GM08714 (cell line): ENCODE measurements around the gene RMND1.
"Not testable (repeated sequence)": the region's sequence is repeated elsewhere in the genome, so short reads cannot be mapped to it uniquely, and the experiment has no call there.

Experiments
- H3K4me3 ChIP-seq: fragments of 200-500 bp; sonication (Bioruptor generic); 2 replicates; pipeline ENCODE4 v1.5.1; 2014; ENCODE audit warnings: mild to moderate bottlenecking, low read length, inconsistent platforms
- ZNF274 ChIP-seq: IDR thresholded peaks from 2 replicates; pipeline ENCODE4 v1.6.1; 2012; ENCODE audit warnings: mild to moderate bottlenecking, low read depth, low read length

Gene RMND1

DNA sequence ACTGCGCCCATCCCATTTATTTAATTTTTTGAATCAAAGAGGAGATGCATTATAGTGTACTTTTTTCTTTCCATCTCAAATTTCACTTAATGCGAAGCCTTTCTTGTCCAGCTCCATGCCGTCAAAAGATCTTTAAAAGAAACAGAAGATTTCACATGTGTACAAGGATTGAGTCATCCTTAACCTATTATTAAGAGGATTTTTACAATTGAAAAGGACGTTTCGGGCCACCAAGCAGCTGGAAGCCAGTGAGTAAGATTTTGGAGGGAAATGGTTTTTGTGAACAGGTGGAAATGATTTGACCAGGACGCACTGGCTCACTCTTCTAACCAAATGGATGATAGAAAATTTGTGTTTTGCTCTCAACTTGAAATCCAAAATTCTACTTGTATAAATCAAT lies 26.7 kb upstream of the RMND1 start:
- H3K4me3 ChIP-seq = no peak overlapping the region

DNA sequence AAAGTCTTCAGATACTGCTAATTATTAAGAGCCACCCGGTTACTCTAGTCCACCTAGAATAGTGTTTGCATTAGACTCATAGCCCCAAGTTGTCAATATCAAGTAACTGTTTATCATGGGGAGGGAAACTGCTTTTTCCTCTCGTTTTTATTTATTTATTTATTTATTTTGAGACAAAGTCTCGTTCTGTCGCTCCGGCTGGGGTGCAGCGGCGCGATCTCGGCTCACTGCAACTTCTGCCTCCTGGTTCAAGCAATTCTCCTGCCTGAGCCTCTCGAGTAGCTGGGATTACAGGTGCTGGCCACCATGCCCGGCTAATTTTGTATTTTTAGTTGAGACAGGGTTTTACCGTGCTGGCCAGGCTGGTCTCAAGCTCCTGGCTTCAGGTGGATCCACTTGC lies 25.8 kb upstream of the RMND1 start:
- TF ChIP-seq ZNF274 = no peak
- H3K4me3 ChIP-seq = no peak overlapping the region

More for the DNA sequence above, 26.7 kb upstream of the RMND1 start:
- no peak for TF ChIP-seq ZNF274

DNA sequence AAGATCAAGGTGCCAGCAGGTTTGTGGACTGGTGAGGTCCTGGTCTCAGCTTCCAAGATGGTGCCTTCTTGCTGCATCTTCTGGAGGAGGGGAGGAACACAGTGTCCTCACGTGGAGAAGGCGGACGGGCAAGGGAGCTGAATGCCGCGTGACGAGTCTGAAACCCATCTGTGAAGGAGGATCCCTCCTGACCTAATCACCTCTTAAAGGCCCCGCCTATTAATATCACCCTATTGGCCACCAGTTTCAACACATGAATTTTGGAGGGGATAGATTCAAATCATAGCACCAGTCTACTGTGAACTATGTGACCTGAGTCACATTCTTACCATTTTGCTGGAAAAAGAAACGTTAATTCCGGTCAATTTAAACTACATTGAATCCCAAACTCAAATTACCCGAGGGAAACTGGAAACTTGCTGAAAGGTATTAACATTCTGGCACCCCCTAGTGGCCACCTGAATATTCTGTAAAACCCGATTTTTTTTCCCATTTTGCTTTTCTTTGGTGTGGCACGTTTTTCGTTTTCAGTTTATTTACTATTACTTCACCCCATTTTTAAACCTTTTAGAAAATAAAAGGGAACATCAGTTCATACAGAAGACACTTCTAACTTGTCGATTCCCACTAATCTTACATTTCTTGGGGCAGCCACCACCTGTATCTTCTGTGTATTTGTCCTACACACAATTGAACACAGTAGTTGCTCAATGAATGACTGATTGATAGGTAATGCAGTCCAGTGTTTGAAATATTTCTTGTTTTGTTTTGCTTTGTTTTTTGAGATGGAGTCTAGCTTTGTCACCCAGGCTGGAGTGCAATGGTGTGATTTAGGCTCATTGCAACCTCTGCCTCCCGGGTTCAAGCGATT lies 24.0 kb upstream of the RMND1 start:
- no peak overlapping the region for H3K4me3 ChIP-seq
- TF ChIP-seq ZNF274 = no peak

DNA sequence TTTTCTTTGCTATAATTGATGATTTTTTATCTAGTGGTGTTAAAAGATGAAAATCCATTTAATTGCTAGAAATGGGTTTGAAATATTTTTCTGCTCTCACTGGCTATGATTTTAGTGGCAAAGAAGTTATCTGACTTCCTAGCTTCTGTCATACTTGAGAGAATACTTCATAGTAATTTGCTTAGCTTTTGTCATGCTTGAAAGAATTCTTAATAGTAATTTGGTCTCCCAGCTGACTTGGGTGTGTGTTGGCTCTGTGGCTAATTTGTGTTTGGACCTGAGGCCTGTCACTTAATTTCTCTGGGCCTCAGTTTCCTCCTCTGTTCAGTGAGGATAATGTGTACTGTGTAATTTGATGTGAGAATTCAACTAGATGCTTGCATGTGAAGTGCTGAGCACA lies 12.8 kb upstream of the RMND1 start:
- no peak for TF ChIP-seq ZNF274
- no peak overlapping the region for H3K4me3 ChIP-seq

DNA sequence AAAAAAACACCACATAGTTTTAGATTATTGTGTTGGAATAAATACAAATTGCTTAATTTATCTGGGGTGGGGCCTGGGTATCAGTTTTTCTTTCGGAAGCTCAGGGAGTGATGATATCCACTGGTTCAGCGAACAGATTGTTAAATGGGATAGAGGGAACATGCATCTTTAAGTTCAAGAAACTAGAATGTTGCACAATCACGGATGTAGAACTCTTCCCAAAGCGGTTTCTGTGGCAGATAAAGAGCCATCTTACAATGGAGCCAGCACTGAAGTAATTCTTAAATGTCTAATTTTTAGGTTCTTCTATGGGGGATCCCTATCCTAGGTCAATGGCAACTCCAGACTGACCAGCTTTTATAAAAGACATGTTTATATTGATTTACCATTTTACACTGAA lies 9.7 kb upstream of the RMND1 start:
- H3K4me3 ChIP-seq = no peak overlapping the region
- no peak for TF ChIP-seq ZNF274

DNA sequence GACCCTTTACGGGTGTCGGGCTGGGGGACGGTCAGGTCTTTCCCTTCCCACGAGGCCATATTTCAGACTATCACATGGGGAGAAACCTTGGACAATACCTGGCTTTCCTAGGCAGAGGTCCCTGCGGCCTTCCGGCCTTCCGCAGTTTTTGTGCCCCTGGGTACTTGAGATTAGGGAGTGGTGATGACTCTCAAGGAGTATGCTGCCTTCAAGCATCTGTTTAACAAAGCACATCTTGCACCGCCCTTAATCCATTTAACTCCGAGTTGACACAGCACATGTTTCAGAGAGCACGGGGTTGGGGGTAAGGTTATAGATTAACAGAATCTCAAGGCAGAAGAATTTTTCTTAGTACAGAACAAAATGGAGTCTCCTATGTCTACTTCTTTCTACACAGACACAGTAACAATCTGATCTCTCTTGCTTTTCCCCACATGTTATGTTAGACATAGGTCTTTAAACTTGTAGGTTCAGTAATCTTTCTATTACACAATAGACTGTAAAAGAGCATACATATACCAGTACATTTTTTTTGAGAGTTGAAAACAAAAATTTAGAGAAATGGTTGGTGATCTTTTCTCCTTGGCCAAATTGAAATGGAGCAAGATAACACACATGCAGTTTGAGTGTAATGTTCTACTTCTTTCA lies 3.9 kb upstream of the RMND1 start:
- H3K4me3 ChIP-seq = not testable (repeated sequence)

DNA sequence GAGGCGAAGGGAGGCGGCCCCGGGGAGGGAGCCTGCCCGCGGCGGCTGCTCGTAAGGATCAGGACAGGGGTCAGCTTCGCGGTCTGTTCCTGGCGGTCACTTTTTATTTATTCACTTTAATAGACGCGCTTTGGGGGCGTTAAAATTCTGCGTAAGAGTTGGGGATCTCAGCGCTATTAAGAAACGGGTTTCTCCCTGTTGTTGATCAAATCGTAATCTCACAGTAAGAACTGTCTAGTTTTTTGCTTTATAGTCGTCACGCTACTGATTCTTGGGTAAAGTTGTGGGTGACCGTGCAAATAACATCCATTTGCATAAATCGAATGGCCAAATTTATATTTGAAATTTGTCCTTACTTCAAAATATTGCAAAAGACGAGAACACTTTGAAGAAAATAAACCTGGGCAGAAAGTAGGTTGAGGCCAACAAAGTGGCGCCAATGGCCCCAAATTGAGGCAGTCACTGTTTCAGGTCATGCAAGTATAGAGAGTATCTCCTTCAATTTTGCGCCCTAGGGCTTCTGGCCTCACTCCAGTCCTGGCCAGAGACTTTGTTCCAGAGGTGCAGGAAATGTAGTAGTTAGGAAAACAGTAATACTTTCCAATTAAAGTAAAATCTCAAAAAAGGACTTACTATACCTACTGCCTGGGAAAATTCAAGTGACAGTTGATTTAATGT lies 963 bp upstream of the RMND1 start:
- no peak for TF ChIP-seq ZNF274
- peak overlapping the region; percentile 98 for H3K4me3 ChIP-seq

DNA sequence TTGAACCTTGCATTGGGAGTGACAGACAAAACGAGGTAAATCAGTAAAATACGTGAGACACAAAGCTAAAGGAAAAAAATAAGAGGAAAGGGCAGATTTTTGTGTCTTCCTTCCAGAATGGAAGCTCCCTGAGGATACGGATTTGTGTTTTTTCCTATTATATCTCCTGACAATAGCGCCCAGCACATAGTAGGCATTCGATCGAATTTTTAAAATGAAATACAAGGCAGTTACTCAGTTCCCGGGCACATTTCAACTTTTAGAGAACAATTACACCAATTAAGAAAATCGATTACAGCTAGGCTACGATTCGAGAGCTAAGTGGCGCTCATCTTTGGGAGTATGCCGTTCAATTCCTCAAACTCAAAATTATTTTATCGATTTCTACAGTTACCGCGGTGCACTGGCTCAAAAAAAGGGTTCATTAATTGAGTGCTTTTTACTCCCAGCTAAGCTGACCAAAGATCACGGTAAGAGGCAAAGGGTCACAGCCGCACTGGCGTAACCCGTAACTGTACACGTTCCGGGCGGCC lies 443 bp downstream of the RMND1 start:
- no peak for TF ChIP-seq ZNF274
- H3K4me3 ChIP-seq = peak overlapping the region; percentile 92

DNA sequence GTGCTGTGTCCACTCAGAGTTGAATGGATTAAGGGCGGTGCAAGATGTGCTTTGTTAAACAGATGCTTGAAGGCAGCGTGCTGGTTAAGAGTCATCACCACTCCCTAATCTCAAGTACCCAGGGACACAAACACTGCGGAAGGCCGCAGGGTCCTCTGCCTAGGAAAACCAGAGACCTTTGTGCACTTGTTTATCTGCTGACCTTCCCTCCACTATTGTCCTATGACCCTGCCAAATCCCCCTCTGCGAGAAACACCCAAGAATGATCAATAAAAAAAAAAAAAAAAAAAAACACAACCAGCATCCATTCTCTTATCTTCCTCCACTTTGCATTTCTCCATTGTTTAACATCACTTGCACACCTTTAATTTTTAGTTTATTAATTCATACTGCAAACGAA lies 998 bp downstream of the RMND1 start:
- peak overlapping the region; percentile 92 for H3K4me3 ChIP-seq

DNA sequence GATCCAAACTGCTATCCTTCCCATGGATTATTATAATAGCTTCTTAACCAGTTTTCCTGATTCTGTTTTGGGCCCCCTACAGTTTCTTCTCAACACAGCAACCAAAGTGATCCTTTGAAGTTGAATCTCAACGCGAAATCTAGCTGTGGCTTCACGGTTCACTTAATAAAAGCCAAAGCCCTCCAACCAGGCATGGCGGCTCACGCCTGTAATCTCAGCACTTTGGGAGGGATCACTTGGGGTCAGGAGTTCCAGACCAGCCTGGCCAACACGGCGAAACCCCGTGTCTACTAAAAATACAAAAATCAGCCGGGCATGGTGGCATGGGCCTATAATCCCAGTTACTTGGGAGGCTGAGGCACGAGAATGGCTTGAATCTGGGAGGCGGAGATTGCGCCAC lies 3.3 kb downstream of the RMND1 start:
- no peak for TF ChIP-seq ZNF274
- no peak overlapping the region for H3K4me3 ChIP-seq

DNA sequence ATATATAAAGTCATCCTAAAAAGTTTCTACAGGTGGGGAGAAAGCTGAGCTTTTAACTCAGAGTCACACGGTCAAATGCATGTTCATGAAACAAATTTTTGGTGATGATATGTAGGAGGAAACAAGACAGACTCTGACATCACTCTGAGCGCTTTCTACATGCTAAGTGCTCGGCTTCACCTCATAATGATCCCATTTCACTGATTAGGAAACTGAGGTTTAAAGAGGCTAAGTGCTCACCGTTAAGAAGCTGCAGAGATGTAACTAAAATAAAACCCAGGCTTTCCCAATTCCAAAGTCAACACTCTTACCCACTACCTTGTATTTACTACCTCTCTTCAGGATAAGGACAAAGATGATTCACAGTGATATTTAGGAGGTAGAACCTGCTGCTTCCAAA lies 4.7 kb downstream of the RMND1 start:
- TF ChIP-seq ZNF274 = no peak

DNA sequence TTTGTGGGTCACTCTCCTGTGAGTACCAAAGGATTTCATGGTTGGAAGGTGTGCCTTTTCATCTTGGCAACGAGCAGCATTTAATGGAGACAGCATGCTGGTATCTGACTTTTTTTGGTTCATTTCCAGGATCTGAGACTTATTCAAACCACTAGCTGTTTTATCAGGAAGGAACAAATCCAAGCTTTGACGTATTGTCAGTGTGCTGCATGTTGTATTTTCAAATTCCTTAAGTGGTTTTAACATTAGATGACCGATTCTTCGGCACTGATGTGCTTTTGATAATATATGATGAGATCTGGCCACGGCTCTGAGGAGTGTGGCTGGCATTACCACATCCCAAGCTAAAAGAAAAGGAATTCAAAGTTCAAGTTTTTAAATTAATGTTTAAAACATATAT lies 6.4 kb downstream of the RMND1 start:
- H3K4me3 ChIP-seq = no peak overlapping the region
- TF ChIP-seq ZNF274 = no peak

More for the DNA sequence above, 4.7 kb downstream of the RMND1 start:
- no peak overlapping the region for H3K4me3 ChIP-seq

DNA sequence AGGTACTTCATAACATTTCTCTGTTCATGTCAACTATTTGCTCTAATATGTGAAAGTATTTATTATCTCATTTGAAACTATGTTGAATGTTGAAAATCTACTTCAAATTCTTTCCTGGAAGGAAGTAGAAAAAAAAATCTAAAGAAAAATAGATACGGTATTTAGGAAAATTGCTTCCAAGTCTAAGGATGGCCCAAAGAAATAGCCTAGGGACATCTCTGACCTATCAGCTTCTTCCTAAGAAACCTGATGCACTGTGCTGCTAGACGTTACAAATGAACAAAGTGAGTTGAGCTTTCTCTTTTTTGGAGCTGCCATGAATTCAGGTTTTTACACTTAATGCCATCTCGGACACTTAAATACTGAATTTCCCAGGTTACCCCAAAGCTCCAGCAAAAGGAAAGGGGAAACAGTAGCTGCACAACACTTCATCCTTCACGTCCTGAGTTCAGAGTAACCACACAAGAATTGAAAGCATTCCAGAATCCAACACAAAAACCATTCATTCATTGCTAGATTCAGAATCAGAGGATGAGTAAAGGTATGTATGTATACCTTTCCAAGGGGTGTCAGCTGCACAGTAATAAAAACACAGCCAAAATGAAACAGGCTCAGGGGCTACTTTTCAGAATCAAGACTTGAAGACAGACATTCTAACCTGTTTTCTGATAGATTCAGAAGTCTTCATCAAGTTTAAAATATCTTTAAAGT lies 7.9 kb downstream of the RMND1 start:
- H3K4me3 ChIP-seq = no peak overlapping the region
- TF ChIP-seq ZNF274 = no peak

DNA sequence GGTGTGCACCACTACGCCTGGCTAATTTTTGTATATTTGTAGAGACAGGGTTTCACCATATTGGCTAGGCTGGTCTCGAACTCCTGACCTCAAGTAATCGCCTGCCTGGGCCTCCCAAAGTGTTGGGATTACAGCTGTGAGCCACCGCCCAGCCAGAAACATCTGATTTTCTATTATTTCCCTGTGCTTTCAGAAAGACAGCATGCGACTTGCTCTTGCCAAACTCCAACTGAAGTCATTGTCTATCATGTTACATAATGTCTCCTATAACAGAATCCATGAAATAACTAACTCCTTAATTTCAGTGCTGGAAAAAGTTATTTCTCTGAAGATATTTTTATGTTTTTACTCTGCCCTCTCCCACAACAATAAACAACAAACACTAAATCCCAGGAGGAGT lies 8.5 kb downstream of the RMND1 start:
- no peak for TF ChIP-seq ZNF274
- H3K4me3 ChIP-seq = no peak overlapping the region

DNA sequence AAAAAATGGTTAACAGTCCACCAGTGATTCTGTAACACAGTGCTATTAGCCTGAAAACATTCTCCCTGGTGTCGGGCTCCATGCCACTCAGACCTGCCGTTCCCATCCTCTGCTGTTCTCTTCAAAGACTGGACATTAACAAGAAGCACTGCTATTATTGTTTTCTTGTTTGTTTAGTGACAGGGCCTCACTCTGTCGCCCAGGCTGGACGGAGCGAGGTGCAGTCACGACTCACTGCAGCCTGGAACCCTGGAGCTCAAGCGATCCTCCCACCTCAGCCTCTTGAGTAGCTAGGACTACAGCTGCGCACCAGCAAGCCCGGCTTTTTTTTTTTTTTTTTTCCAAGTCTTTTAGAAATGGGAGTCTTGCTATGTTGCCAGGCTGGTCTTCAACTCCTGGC lies 9.6 kb downstream of the RMND1 start:
- no peak for TF ChIP-seq ZNF274
- no peak overlapping the region for H3K4me3 ChIP-seq
